Measurements from ENCODE around the gene SUMF1. TPM values are rescaled to one million over a fixed set of nuclear protein-coding genes. Genes with fewer than 3 reads are reported as not detected.

SUMF1 gene
- total and polyA plus RNA-seq, 4 donors, result 13.0 to 34.2 (median 23.5) TPM

- 91% methylated on average over 7 of the region's 7 CpGs for WGBS
- TF ChIP-seq YY1 (IDR thresholded peaks at IDR 0.05) (no peak), FOXA2 (IDR thresholded peaks at IDR 0.05) (no peak), GABPA (IDR thresholded peaks at IDR 0.05 in 1 of 2, conservative IDR thresholded peaks at IDR 0.05 in 1 of 2) (no peak)
- no peaks in the 10 kb centered on the region for H3K9me3 ChIP-seq (ENCODE audit: control insufficient read depth in 4 of 4, low read length in 3 of 4)
Observed at GRCh38 chr3:4399476-4399875, 67.6 kb downstream of the SUMF1 start.

DNA sequence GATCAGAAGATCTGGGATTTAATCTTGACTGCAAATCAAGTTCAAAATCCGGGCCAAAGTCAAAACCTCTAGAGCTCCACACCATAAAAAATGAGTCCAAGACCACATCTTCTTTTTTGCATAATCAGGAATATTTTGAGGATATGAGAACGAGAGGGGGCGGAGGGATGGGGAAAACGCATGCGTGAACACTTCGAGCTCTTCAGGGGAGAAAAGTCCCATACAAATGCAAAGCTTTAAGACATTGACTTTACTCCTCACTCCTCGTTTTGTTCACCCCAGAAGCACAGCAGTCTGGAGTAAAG is 68.2 kb downstream of the SUMF1 start:
- H3K27me3 ChIP-seq (ENCODE audit: control insufficient read depth in 4 of 4, insufficient read depth in 4 of 4, low read length in 3 of 4), result no peaks in the 10 kb centered on the region
- no peaks in the 10 kb centered on the region for H3K9me3 ChIP-seq (ENCODE audit: control insufficient read depth in 4 of 4, low read length in 3 of 4)
- H3K4me3 ChIP-seq (ENCODE audit: low read depth in 1 of 3, low read length in 3 of 3), result no peak overlapping the region
- H3K4me1 ChIP-seq (ENCODE audit: control insufficient read depth in 4 of 4, insufficient read depth in 4 of 4, low read length in 3 of 4), result no peaks in the 10 kb centered on the region
- H3K27ac ChIP-seq (ENCODE audit: low read depth in 1 of 2, low read length in 2 of 2), result no peak overlapping the region
- 94% methylated on average over 7 of the region's 7 CpGs for WGBS
- peaks cover 0 to 13% (median 5%) of the 10 kb centered on the region in 4 donors for H3K36me3 ChIP-seq (ENCODE audit: control insufficient read depth in 4 of 4, insufficient read depth in 3 of 4, low read depth in 1 of 4, low read length in 3 of 4)
- TF ChIP-seq NR2F2 (IDR thresholded peaks at IDR 0.05) (no peak), FOXA1 (IDR thresholded peaks at IDR 0.05) (no peak), FOXA2 (IDR thresholded peaks at IDR 0.05) (no peak), YY1 (IDR thresholded peaks at IDR 0.05) (no peak), HNF4A (conservative IDR thresholded peaks at IDR 0.05) (no peak), RAD21 (IDR thresholded peaks at IDR 0.05) (no peak), GABPA (IDR thresholded peaks at IDR 0.05 in 1 of 2, conservative IDR thresholded peaks at IDR 0.05 in 1 of 2) (no peak), EGR1 (IDR thresholded peaks at IDR 0.05; ENCODE audit: low read depth in 2 of 2) (no peak), JUND (IDR thresholded peaks at IDR 0.05) (no peak), TAF1 (conservative IDR thresholded peaks at IDR 0.05) (no peak), SP1 (IDR thresholded peaks at IDR 0.05) (no peak)
- TF ChIP-seq, protein P1, sequence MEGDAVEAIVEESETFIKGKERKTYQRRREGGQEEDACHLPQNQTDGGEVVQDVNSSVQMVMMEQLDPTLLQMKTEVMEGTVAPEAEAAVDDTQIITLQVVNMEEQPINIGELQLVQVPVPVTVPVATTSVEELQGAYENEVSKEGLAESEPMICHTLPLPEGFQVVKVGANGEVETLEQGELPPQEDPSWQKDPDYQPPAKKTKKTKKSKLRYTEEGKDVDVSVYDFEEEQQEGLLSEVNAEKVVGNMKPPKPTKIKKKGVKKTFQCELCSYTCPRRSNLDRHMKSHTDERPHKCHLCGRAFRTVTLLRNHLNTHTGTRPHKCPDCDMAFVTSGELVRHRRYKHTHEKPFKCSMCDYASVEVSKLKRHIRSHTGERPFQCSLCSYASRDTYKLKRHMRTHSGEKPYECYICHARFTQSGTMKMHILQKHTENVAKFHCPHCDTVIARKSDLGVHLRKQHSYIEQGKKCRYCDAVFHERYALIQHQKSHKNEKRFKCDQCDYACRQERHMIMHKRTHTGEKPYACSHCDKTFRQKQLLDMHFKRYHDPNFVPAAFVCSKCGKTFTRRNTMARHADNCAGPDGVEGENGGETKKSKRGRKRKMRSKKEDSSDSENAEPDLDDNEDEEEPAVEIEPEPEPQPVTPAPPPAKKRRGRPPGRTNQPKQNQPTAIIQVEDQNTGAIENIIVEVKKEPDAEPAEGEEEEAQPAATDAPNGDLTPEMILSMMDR (IDR thresholded peaks at IDR 0.05; ENCODE audit: low read depth, low read length, missing input control), result no peak
- no peak for DNase-seq (ENCODE audit: low spot score)
- no peak overlapping the region for H3K9ac ChIP-seq (ENCODE audit: low read depth in 1 of 2, low read length in 2 of 2)

More at GRCh38 chr3:4399476-4399875, 67.6 kb downstream of the SUMF1 start:
- H3K27me3 ChIP-seq (ENCODE audit: control insufficient read depth in 4 of 4, insufficient read depth in 4 of 4, low read length in 3 of 4), result no peaks in the 10 kb centered on the region
- no peak overlapping the region for H3K9ac ChIP-seq (ENCODE audit: low read depth in 1 of 2, low read length in 2 of 2)
- no peaks in the 10 kb centered on the region for H3K4me1 ChIP-seq (ENCODE audit: control insufficient read depth in 4 of 4, insufficient read depth in 4 of 4, low read length in 3 of 4)
- no peak overlapping the region for H3K27ac ChIP-seq (ENCODE audit: low read depth in 1 of 2, low read length in 2 of 2)
- H3K4me3 ChIP-seq (ENCODE audit: low read depth in 1 of 3, low read length in 3 of 3), result no peak overlapping the region
- peaks cover 0 to 13% (median 7%) of the 10 kb centered on the region in 4 donors for H3K36me3 ChIP-seq (ENCODE audit: control insufficient read depth in 4 of 4, insufficient read depth in 3 of 4, low read depth in 1 of 4, low read length in 3 of 4)
- no peak for DNase-seq (ENCODE audit: low spot score)

DNA sequence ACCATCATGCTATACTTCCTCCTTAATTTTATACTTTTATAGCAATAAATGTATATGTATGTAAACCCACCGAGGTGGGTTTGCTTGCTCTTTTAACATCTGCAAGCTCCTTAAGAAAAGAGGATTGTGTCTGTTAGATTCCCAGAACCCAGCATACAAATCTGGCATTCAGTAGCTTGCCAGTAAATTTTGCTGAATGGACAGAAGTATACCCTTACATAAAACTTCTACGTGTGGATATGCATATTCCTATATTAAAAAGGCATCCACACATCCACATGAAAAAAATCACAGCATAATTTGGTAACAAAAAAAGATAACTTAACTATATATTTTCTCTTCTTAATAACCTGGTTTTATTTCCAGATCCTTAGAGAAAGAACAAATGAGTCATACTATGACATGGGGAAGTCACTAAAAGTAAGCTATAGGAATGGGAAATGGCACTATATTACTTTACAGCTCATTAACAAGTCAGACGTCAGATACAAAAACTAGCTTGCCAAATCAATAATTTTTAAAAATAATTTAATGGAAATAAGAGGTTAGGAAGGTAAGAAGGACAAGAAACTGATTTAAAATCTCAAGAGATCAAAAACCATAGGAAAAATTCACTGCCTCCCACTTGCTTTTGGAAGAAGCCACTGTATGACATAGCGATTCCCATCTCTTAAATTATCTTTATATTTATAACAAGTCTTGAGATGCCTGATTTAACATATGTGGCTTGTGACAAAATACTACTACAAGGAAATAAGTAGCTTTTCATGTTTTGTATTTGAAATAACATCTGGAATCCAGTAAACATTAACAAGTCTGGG is 68.7 kb downstream of the SUMF1 start:
- TF ChIP-seq MAX (IDR thresholded peaks at IDR 0.05) (no peak), TAF1 (conservative IDR thresholded peaks at IDR 0.05) (no peak), FOXA1 (IDR thresholded peaks at IDR 0.05) (no peak), HNF4A (conservative IDR thresholded peaks at IDR 0.05) (no peak)
- Histone ChIP-seq H3K4me1 (ENCODE audit: control insufficient read depth in 4 of 4, insufficient read depth in 4 of 4, low read length in 3 of 4) (no peaks in the 10 kb centered on the region), H3K4me3 (ENCODE audit: low read depth in 1 of 3, low read length in 3 of 3) (no peak overlapping the region), H3K27me3 (ENCODE audit: control insufficient read depth in 4 of 4, insufficient read depth in 4 of 4, low read length in 3 of 4) (no peaks in the 10 kb centered on the region), H3K36me3 (ENCODE audit: control insufficient read depth in 4 of 4, insufficient read depth in 3 of 4, low read depth in 1 of 4, low read length in 3 of 4) (peaks cover 0 to 10% (median 3%) of the 10 kb centered on the region in 4 donors), H3K9me3 (ENCODE audit: control insufficient read depth in 4 of 4, low read length in 3 of 4) (no peaks in the 10 kb centered on the region), H3K27ac (ENCODE audit: low read depth in 1 of 2, low read length in 2 of 2) (no peak overlapping the region), H3K9ac (ENCODE audit: low read depth in 1 of 2, low read length in 2 of 2) (no peak overlapping the region)
- whole genome bisulfite sequencing, result 92% methylated on average over 4 of the region's 4 CpGs
- no peak for DNase-seq (ENCODE audit: low spot score)
